OCI-LY1 (cell line): Measurements from ENCODE around the gene ARL3.

Experiments used
- CTCF ChIP-seq: fragments of 200-600 bp; sonication (generic), shearing (Covaris generic); IDR thresholded peaks from 2 replicates; pipeline ENCODE4 v1.5.1; 2017; ENCODE audit warnings: mild to moderate bottlenecking, antibody characterized with exemption, low read length, moderate library complexity, mixed read lengths
- EZH2 ChIP-seq: fragments of 200-600 bp; sonication (generic), shearing (Covaris generic); IDR thresholded peaks from 2 replicates; pipeline ENCODE4 v1.8.0; 2017; ENCODE audit warnings: borderline replicate concordance, mixed run types, mild to moderate bottlenecking, antibody characterized with exemption, low read length, moderate library complexity, mixed read lengths

DNA sequence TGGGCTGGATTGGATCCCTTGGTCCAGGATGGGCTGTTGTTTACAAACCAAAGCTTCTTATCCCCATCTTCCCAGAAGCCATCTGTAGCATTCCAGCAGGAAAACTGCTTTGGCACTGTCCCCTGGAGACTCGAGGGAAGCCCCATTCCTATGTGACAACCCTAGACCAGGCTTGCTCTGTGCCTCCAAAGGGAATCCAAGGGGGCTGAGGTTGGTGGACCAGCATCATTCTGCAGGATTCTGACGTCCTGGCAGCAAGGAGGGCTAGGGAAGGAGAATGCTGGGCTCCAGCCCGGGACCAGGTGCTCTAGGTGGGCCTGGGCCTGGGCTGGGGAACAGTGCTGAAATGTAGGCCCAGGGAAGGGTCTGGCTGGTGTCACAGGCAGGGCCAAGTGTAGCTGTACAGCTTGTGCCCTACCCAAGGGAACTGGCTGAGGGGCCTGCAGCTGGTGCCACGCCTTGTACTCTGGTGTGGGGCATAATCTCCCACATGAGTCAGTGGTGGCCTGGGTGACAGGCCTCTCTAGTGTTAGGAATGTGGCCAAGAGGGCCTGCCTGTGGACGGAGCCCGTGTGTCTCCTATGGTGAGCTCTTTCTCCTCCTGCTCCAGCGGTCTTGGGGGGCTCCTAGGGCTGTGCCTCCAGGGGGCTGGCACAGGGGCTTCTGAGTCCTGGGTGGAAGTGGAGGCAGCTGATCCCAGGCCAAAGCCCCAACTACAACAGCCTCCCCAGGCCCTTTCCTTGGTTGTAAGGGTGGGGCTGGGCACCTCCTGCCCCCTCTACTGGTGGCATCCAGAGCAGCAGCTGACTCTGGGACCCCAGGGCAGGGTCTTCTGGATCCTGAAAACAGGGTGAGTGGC is 44.8 kb downstream of the ARL3 start:
- TF ChIP-seq CTCF (peak; percentile 50), EZH2 (no peak)
